Hepatocyte (in vitro differentiated cells): ENCODE results near the gene ATP9A. TPM values are rescaled to one million over a fixed set of nuclear protein-coding genes. Genes with fewer than 3 reads are reported as not detected.
"Not testable (repeated sequence)": the region's sequence is repeated elsewhere in the genome, so short reads cannot be mapped to it uniquely, and the experiment has no call there.

Experiments used
- DNase-seq: peaks from one replicate; pipeline ENCODE4 v3.0.0-alpha.2; 2016; ENCODE audit warnings: low spot score
- H2AFZ ChIP-seq: fragments of 200-600 bp; sonication (generic); 2 replicates; pipeline ENCODE4 v1.6.0; 2016; ENCODE audit warnings: antibody characterized with exemption, mild to moderate bottlenecking
- H3K27ac ChIP-seq: fragments of 200-600 bp; sonication (generic); 2 replicates; pipeline ENCODE4 v1.5.1; 2016; ENCODE audit warnings: mild to moderate bottlenecking
- H3K27me3 ChIP-seq: fragments of 200-600 bp; sonication (generic); 2 replicates; pipeline ENCODE4 v1.6.1; 2016
- H3K36me3 ChIP-seq: fragments of 200-600 bp; sonication (generic); replicated peaks from 2 replicates; pipeline ENCODE4 v1.5.1; 2016; ENCODE audit warnings: low read depth; ENCODE audit not compliant: insufficient read depth
- H3K4me1 ChIP-seq: fragments of 200-600 bp; sonication (generic); 2 replicates; pipeline ENCODE4 v1.5.1; 2016; ENCODE audit warnings: mild to moderate bottlenecking, moderate library complexity; ENCODE audit not compliant: insufficient read depth
- H3K4me2 ChIP-seq: fragments of 200-600 bp; sonication (generic); 2 replicates; pipeline ENCODE4 v1.6.0; 2016
- H3K4me3 ChIP-seq: fragments of 200-600 bp; sonication (generic); 2 replicates; pipeline ENCODE4 v1.5.1; 2016; ENCODE audit warnings: mild to moderate bottlenecking
- H3K79me2 ChIP-seq: fragments of 200-600 bp; sonication (generic); 2 replicates; pipeline ENCODE4 v1.6.0; 2017; ENCODE audit warnings: mild to moderate bottlenecking
- H3K9me2 ChIP-seq: fragments of 200-600 bp; sonication (generic); replicated peaks from 2 replicates; pipeline ENCODE4 v1.6.0; 2017; ENCODE audit warnings: mild to moderate bottlenecking; ENCODE audit not compliant: insufficient read depth
- H3K9me3 ChIP-seq: fragments of 200-600 bp; sonication (generic); 2 replicates; pipeline ENCODE4 v1.5.1; 2016; ENCODE audit warnings: low read depth, mild to moderate bottlenecking
- H4K20me1 ChIP-seq: fragments of 200-600 bp; sonication (generic); 2 replicates; pipeline ENCODE4 v1.6.0; 2016; ENCODE audit warnings: mild to moderate bottlenecking; ENCODE audit not compliant: insufficient read depth, poor library complexity, severe bottlenecking
- CTCF ChIP-seq: fragments of 200-600 bp; sonication (generic); IDR thresholded peaks from 2 replicates; pipeline ENCODE4 v1.5.1; 2016; ENCODE audit warnings: antibody characterized with exemption, mild to moderate bottlenecking; ENCODE audit not compliant: poor library complexity
- EZH2 ChIP-seq: fragments of 200-600 bp; sonication (generic); IDR thresholded peaks from 2 replicates; pipeline ENCODE4 v1.6.1; 2016; ENCODE audit warnings: antibody characterized with exemption, mild to moderate bottlenecking, borderline replicate concordance
- EZH2phosphoT487 ChIP-seq: fragments of 200-600 bp; sonication (generic); IDR thresholded peaks from one replicate; pipeline ENCODE4 v1.6.1; 2018; ENCODE audit warnings: antibody characterized with exemption, mild to moderate bottlenecking, low read depth, moderate library complexity; ENCODE audit not compliant: unreplicated experiment, severe bottlenecking
- WGBS: methylation state at CpG from one replicate; pipeline ENCODE4 v1.1.6; 2016; ENCODE audit warnings: low lambda C conversion rate; ENCODE audit errors: missing lambda C conversion rate; 5-methylcytosine and 5-hydroxymethylcytosine counted together
- polyA plus RNA-seq: library from polyadenylated mRNA; unstranded; fragments of >200 nt; fragmentation: Nextera tagmentation; extraction: Ambion mirVana; gene quantifications from 2 replicates; pipeline ENCODE4 v1.2.1, GENCODE V29; 2016
- total RNA-seq: library from RNA; depleted of rRNA; stranded (reverse); fragments of >200 nt; gene quantifications from 2 replicates; pipeline ENCODE4 v1.2.3, GENCODE V29; 2014

ATP9A gene
- total and polyA plus RNA-seq, 2 experiments from 2014 or later: 12.1 to 28.1 TPM

- Histone ChIP-seq H3K27me3 (no peaks in the 10 kb centered on the region), H3K9me3 (no peaks in the 10 kb centered on the region), H3K36me3 (no peaks in the 10 kb centered on the region), H3K79me2 (no peaks in the 10 kb centered on the region), H2AFZ (no peak overlapping the region), H3K4me1 (peaks cover 12% of the 10 kb centered on the region), H3K4me3 (no peak overlapping the region), H3K27ac (no peak overlapping the region), H4K20me1 (no peaks in the 10 kb centered on the region), H3K9me2 (no peaks in the 10 kb centered on the region), H3K4me2 (no peak overlapping the region)
- DNase-seq: no peak
- no peak for TF ChIP-seq EZH2
- no peak for TF ChIP-seq CTCF
- no peak for TF ChIP-seq EZH2phosphoT487
- 95% methylated on average over 21 of the region's 21 CpGs for WGBS
Measured at GRCh38 chr20:51656726-51657260, 111.4 kb downstream of the ATP9A start.

GRCh38 chr20:51656089-51656488, 112.1 kb downstream of the ATP9A start:
- H2AFZ ChIP-seq, H3K4me2 ChIP-seq, H3K36me3 ChIP-seq, H3K79me2 ChIP-seq, H3K27me3 ChIP-seq, H3K4me3 ChIP-seq, H3K9me2 ChIP-seq, H3K9me3 ChIP-seq, H3K27ac ChIP-seq, H4K20me1 ChIP-seq, DNase-seq: not testable (repeated sequence)
- H3K4me1 ChIP-seq: peaks cover 10% of the 10 kb centered on the region
- 98% methylated on average over 5 of the region's 5 CpGs for WGBS

GRCh38 chr20:51654495-51654894, 113.7 kb downstream of the ATP9A start:
- no peak for DNase-seq
- no peak overlapping the region for H2AFZ ChIP-seq
- H3K27ac ChIP-seq: no peak overlapping the region
- H3K4me2 ChIP-seq: no peak overlapping the region
- H3K36me3 ChIP-seq: no peaks in the 10 kb centered on the region
- H4K20me1 ChIP-seq: no peaks in the 10 kb centered on the region
- H3K9me2 ChIP-seq: no peaks in the 10 kb centered on the region
- TF ChIP-seq EZH2 (no peak), CTCF (no peak)
- no peak overlapping the region for H3K4me3 ChIP-seq
- 90% methylated on average over 5 of the region's 5 CpGs for WGBS
- H3K27me3 ChIP-seq: no peaks in the 10 kb centered on the region
- H3K79me2 ChIP-seq: no peaks in the 10 kb centered on the region
- H3K4me1 ChIP-seq: peaks cover 6% of the 10 kb centered on the region
- no peaks in the 10 kb centered on the region for H3K9me3 ChIP-seq

- Histone ChIP-seq H3K79me2 (no peaks in the 10 kb centered on the region), H3K4me1 (peaks cover 6% of the 10 kb centered on the region), H2AFZ (no peak overlapping the region), H4K20me1 (no peaks in the 10 kb centered on the region), H3K36me3 (no peaks in the 10 kb centered on the region), H3K9me2 (no peaks in the 10 kb centered on the region), H3K4me2 (no peak overlapping the region), H3K27me3 (no peaks in the 10 kb centered on the region), H3K4me3 (no peak overlapping the region), H3K9me3 (no peaks in the 10 kb centered on the region), H3K27ac (no peak overlapping the region)
- DNase-seq: no peak
- WGBS: 92% methylated on average over 4 of the region's 4 CpGs
- TF ChIP-seq EZH2phosphoT487 (no peak), EZH2 (no peak), CTCF (no peak)
Measured at GRCh38 chr20:51654060-51654459, 114.1 kb downstream of the ATP9A start.
